ENCODE data around the gene SUN2. TPM values are rescaled to one million over a fixed set of nuclear protein-coding genes. Genes with fewer than 3 reads are reported as not detected.

The SUN2 gene
- polyA plus RNA-seq, 3 donors: 95.8 to 159 (median 97.8) TPM

- Histone ChIP-seq H3K4me3 (replicated peaks in 1 of 3; ENCODE audit: low read depth in 2 of 3, low read length in 3 of 3) (no peak overlapping the region), H3K27ac (ENCODE audit: low read depth in 1 of 2, low read length in 2 of 2) (no peak overlapping the region), H3K9ac (ENCODE audit: insufficient read depth, low read length, poor library complexity, severe bottlenecking) (no peak overlapping the region), H4K20me1 (ENCODE audit: insufficient read depth, low read length) (peaks cover 65% of the 10 kb centered on the region), H3K9me3 (replicated peaks in 1 of 2; ENCODE audit: control insufficient read depth in 1 of 2, insufficient read depth in 1 of 2, low read length in 2 of 2) (no peaks in the 10 kb centered on the region), H3K4me2 (replicated peaks; ENCODE audit: extremely low read depth, low read length, poor library complexity, severe bottlenecking) (no peak overlapping the region), H3K36me3 (replicated peaks in 1 of 2; ENCODE audit: control insufficient read depth in 1 of 2, insufficient read depth in 2 of 2, low read length in 2 of 2) (peaks cover 70 to 93% of the 10 kb centered on the region in 2 donors), H3K27me3 (ENCODE audit: control insufficient read depth in 2 of 2, insufficient read depth in 2 of 2, low read length in 2 of 2) (no peaks in the 10 kb centered on the region), H3K4me1 (ENCODE audit: control insufficient read depth in 1 of 2, insufficient read depth in 2 of 2, low read length in 2 of 2) (no peaks in the 10 kb centered on the region), H2AFZ (ENCODE audit: insufficient read depth, low read depth, low read length, poor library complexity, severe bottlenecking) (no peak overlapping the region), H3K79me2 (ENCODE audit: insufficient read depth, low read length) (peaks cover 26% of the 10 kb centered on the region)
- 98% methylated on average over 6 of the region's 6 CpGs for WGBS (ENCODE audit: insufficient coverage)
- peaks cover 65 to 92% of the 10 kb centered on the region in 2 donors for H3K36me3 Mint-ChIP-seq
- peaks cover 0 to 2% (median 0%) of the 10 kb centered on the region in 7 donors for H3K9me3 Mint-ChIP-seq
- TF ChIP-seq CTCF (IDR thresholded peaks at IDR 0.05): no peak
- peaks cover 11% of the 10 kb centered on the region for H3K4me1 Mint-ChIP-seq
- no peak overlapping the region for H3K27ac Mint-ChIP-seq
- H3K27me3 Mint-ChIP-seq (ENCODE audit: low read depth in 3 of 3): no peaks in the 10 kb centered on the region
- DNase-seq: no peak
- intact Hi-C loops (cut with micrococcal nuclease): no loop called here
- H3K4me3 Mint-ChIP-seq: no peak overlapping the region
Measured at GRCh38 chr22:38719196-38719595, 36.6 kb downstream of the SUN2 start.

DNA sequence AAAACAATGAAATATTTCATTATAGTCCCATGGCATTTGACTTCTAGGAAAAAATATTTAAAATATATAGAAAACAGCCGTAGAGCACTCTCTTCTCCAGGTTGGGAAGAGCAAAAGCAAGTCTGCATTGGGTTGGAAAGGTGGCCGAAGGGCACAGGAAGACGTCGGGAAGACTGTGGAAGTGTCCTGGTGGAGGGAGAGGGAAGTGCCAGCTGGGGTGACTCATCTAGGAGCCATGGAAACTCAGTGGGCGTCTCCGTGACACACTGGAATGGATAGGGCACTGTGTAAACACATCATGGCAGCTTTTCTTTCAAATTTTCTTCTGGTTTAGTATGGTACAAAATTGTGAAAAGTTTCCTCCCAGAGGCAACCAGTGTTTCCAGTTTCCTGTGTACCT, 37.4 kb downstream of the SUN2 start:
- peaks cover 0 to under 1% of the 10 kb centered on the region in 2 donors for H3K4me1 ChIP-seq (ENCODE audit: control insufficient read depth in 1 of 2, insufficient read depth in 2 of 2, low read length in 2 of 2)
- H3K36me3 Mint-ChIP-seq: peaks cover 61 to 89% of the 10 kb centered on the region in 2 donors
- no peak overlapping the region for H3K27ac ChIP-seq (ENCODE audit: low read depth in 1 of 2, low read length in 2 of 2)
- no peaks in the 10 kb centered on the region for H3K27me3 Mint-ChIP-seq (ENCODE audit: low read depth in 3 of 3)
- H3K9ac ChIP-seq (ENCODE audit: insufficient read depth, low read length, poor library complexity, severe bottlenecking): no peak overlapping the region
- H2AFZ ChIP-seq (ENCODE audit: insufficient read depth, low read depth, low read length, poor library complexity, severe bottlenecking): no peak overlapping the region
- peaks cover 70% of the 10 kb centered on the region for H4K20me1 ChIP-seq (ENCODE audit: insufficient read depth, low read length)
- intact Hi-C loops (cut with micrococcal nuclease): no loop called here
- 86% methylated on average over 5 of the region's 6 CpGs for WGBS (ENCODE audit: insufficient coverage)
- no peaks in the 10 kb centered on the region for H3K9me3 ChIP-seq (replicated peaks in 1 of 2; ENCODE audit: control insufficient read depth in 1 of 2, insufficient read depth in 1 of 2, low read length in 2 of 2)
- peaks cover 16% of the 10 kb centered on the region for H3K4me1 Mint-ChIP-seq
- H3K79me2 ChIP-seq (ENCODE audit: insufficient read depth, low read length): peaks cover 34% of the 10 kb centered on the region
- no peak overlapping the region for H3K4me3 Mint-ChIP-seq
- H3K27me3 ChIP-seq (ENCODE audit: control insufficient read depth in 2 of 2, insufficient read depth in 2 of 2, low read length in 2 of 2): no peaks in the 10 kb centered on the region
- peak; percentile 16 for TF ChIP-seq CTCF (IDR thresholded peaks at IDR 0.05)
- peak overlapping the region in 2 of 7 donors; percentile 6 to 44 for H3K27ac Mint-ChIP-seq
- H3K9me3 Mint-ChIP-seq: peaks cover 0 to 2% (median 0%) of the 10 kb centered on the region in 7 donors
- no peak overlapping the region for H3K4me2 ChIP-seq (replicated peaks; ENCODE audit: extremely low read depth, low read length, poor library complexity, severe bottlenecking)
- H3K36me3 ChIP-seq (replicated peaks in 1 of 2; ENCODE audit: control insufficient read depth in 1 of 2, insufficient read depth in 2 of 2, low read length in 2 of 2): peaks cover 63 to 85% of the 10 kb centered on the region in 2 donors
- no peak overlapping the region for H3K4me3 ChIP-seq (replicated peaks in 1 of 3; ENCODE audit: low read depth in 2 of 3, low read length in 3 of 3)
- peak in 2 of 3 donors; percentile 16 to 39 for DNase-seq
